Measurements from ENCODE around the gene NUDT5.
A peak's percentile ranks its signal among the peaks of the same experiment; 100 is the strongest.
"Not testable (repeated sequence)": the region's sequence is repeated elsewhere in the genome, so short reads cannot be mapped to it uniquely, and the experiment has no call there.

NUDT5 gene

GRCh38 chr10:12226438-12226837, 30.7 kb upstream of the NUDT5 start:
- not testable (repeated sequence) for H3K9ac ChIP-seq (ENCODE audit: low read depth in 1 of 2, low read length in 2 of 2); H3K4me3 ChIP-seq (ENCODE audit: low read depth in 1 of 2, low read length in 2 of 2); H3K27me3 ChIP-seq (ENCODE audit: control insufficient read depth in 1 of 2, insufficient read depth in 2 of 2, low read length in 2 of 2); H3K9me3 ChIP-seq (ENCODE audit: control insufficient read depth in 1 of 2, low read length in 2 of 2); H3K4me1 ChIP-seq (ENCODE audit: control insufficient read depth in 1 of 2, insufficient read depth in 2 of 2, low read length in 2 of 2); H3K27ac ChIP-seq (ENCODE audit: low read depth, low read length)
- peaks cover 13 to 18% of the 10 kb centered on the region in 2 donors for H3K36me3 ChIP-seq (ENCODE audit: control insufficient read depth in 1 of 2, insufficient read depth in 2 of 2, low read length in 2 of 2)

- Histone ChIP-seq H3K9me3 (ENCODE audit: control insufficient read depth in 1 of 2, low read length in 2 of 2) (no peaks in the 10 kb centered on the region), H3K27ac (ENCODE audit: low read depth, low read length) (no peak overlapping the region), H3K4me1 (ENCODE audit: control insufficient read depth in 1 of 2, insufficient read depth in 2 of 2, low read length in 2 of 2) (no peaks in the 10 kb centered on the region), H3K4me3 (ENCODE audit: low read depth in 1 of 2, low read length in 2 of 2) (no peak overlapping the region), H3K36me3 (ENCODE audit: control insufficient read depth in 1 of 2, insufficient read depth in 2 of 2, low read length in 2 of 2) (peaks cover 13 to 19% of the 10 kb centered on the region in 2 donors), H3K27me3 (ENCODE audit: control insufficient read depth in 1 of 2, insufficient read depth in 2 of 2, low read length in 2 of 2) (no peaks in the 10 kb centered on the region), H3K9ac (ENCODE audit: low read depth in 1 of 2, low read length in 2 of 2) (no peak overlapping the region)
These were observed 29.8 kb upstream of the NUDT5 start for GRCh38 chr10:12225444-12225843.

GRCh38 chr10:12221323-12222298, 25.9 kb upstream of the NUDT5 start:
- Histone ChIP-seq H3K27me3 (ENCODE audit: control insufficient read depth in 1 of 2, insufficient read depth in 2 of 2, low read length in 2 of 2) (no peaks in the 10 kb centered on the region), H3K4me1 (ENCODE audit: control insufficient read depth in 1 of 2, insufficient read depth in 2 of 2, low read length in 2 of 2) (peaks cover 3 to 4% of the 10 kb centered on the region in 2 donors), H3K27ac (ENCODE audit: low read depth, low read length) (no peak overlapping the region), H3K4me3 (ENCODE audit: low read depth in 1 of 2, low read length in 2 of 2) (no peak overlapping the region), H3K36me3 (ENCODE audit: control insufficient read depth in 1 of 2, insufficient read depth in 2 of 2, low read length in 2 of 2) (peaks cover 9 to 28% of the 10 kb centered on the region in 2 donors), H3K9me3 (ENCODE audit: control insufficient read depth in 1 of 2, low read length in 2 of 2) (no peaks in the 10 kb centered on the region), H3K9ac (ENCODE audit: low read depth in 1 of 2, low read length in 2 of 2) (no peak overlapping the region)

GRCh38 chr10:12218991-12219390, 23.3 kb upstream of the NUDT5 start:
- Histone ChIP-seq H3K9me3 (ENCODE audit: control insufficient read depth in 1 of 2, low read length in 2 of 2) (no peaks in the 10 kb centered on the region), H3K4me1 (ENCODE audit: control insufficient read depth in 1 of 2, insufficient read depth in 2 of 2, low read length in 2 of 2) (peaks cover 3 to 4% of the 10 kb centered on the region in 2 donors), H3K9ac (ENCODE audit: low read depth in 1 of 2, low read length in 2 of 2) (no peak overlapping the region), H3K27me3 (ENCODE audit: control insufficient read depth in 1 of 2, insufficient read depth in 2 of 2, low read length in 2 of 2) (no peaks in the 10 kb centered on the region), H3K4me3 (ENCODE audit: low read depth in 1 of 2, low read length in 2 of 2) (no peak overlapping the region), H3K36me3 (ENCODE audit: control insufficient read depth in 1 of 2, insufficient read depth in 2 of 2, low read length in 2 of 2) (peaks cover 9 to 29% of the 10 kb centered on the region in 2 donors), H3K27ac (ENCODE audit: low read depth, low read length) (no peak overlapping the region)

GRCh38 chr10:12214763-12215218, 19.1 kb upstream of the NUDT5 start:
- Histone ChIP-seq H3K27ac (ENCODE audit: low read depth, low read length) (no peak overlapping the region), H3K9ac (ENCODE audit: low read depth in 1 of 2, low read length in 2 of 2) (no peak overlapping the region), H3K36me3 (ENCODE audit: control insufficient read depth in 1 of 2, insufficient read depth in 2 of 2, low read length in 2 of 2) (peaks cover 14 to 51% of the 10 kb centered on the region in 2 donors)

GRCh38 chr10:12214093-12214492, 18.4 kb upstream of the NUDT5 start:
- Histone ChIP-seq H3K27ac (ENCODE audit: low read depth, low read length) (no peak overlapping the region), H3K27me3 (ENCODE audit: control insufficient read depth in 1 of 2, insufficient read depth in 2 of 2, low read length in 2 of 2) (no peaks in the 10 kb centered on the region), H3K4me3 (ENCODE audit: low read depth in 1 of 2, low read length in 2 of 2) (no peak overlapping the region), H3K9me3 (ENCODE audit: control insufficient read depth in 1 of 2, low read length in 2 of 2) (no peaks in the 10 kb centered on the region), H3K36me3 (ENCODE audit: control insufficient read depth in 1 of 2, insufficient read depth in 2 of 2, low read length in 2 of 2) (peaks cover 12 to 51% of the 10 kb centered on the region in 2 donors), H3K4me1 (ENCODE audit: control insufficient read depth in 1 of 2, insufficient read depth in 2 of 2, low read length in 2 of 2) (peaks cover 0 to 4% of the 10 kb centered on the region in 2 donors), H3K9ac (ENCODE audit: low read depth in 1 of 2, low read length in 2 of 2) (no peak overlapping the region)

More at GRCh38 chr10:12214763-12215218, 19.1 kb upstream of the NUDT5 start:
- peak overlapping the region in 1 of 2 donors; percentile 25 for H3K4me3 ChIP-seq (ENCODE audit: low read depth in 1 of 2, low read length in 2 of 2)
- H3K9me3 ChIP-seq (ENCODE audit: control insufficient read depth in 1 of 2, low read length in 2 of 2), result no peaks in the 10 kb centered on the region
- H3K27me3 ChIP-seq (ENCODE audit: control insufficient read depth in 1 of 2, insufficient read depth in 2 of 2, low read length in 2 of 2), result no peaks in the 10 kb centered on the region
- peaks cover 0 to 4% of the 10 kb centered on the region in 2 donors for H3K4me1 ChIP-seq (ENCODE audit: control insufficient read depth in 1 of 2, insufficient read depth in 2 of 2, low read length in 2 of 2)

GRCh38 chr10:12213621-12214020, 17.9 kb upstream of the NUDT5 start:
- no peak overlapping the region for H3K9ac ChIP-seq (ENCODE audit: low read depth in 1 of 2, low read length in 2 of 2)
- H3K4me3 ChIP-seq (ENCODE audit: low read depth in 1 of 2, low read length in 2 of 2), result no peak overlapping the region
- no peaks in the 10 kb centered on the region for H3K27me3 ChIP-seq (ENCODE audit: control insufficient read depth in 1 of 2, insufficient read depth in 2 of 2, low read length in 2 of 2)
- H3K9me3 ChIP-seq (ENCODE audit: control insufficient read depth in 1 of 2, low read length in 2 of 2), result no peaks in the 10 kb centered on the region
- H3K27ac ChIP-seq (ENCODE audit: low read depth, low read length), result no peak overlapping the region
- peaks cover 8 to 47% of the 10 kb centered on the region in 2 donors for H3K36me3 ChIP-seq (ENCODE audit: control insufficient read depth in 1 of 2, insufficient read depth in 2 of 2, low read length in 2 of 2)
- peaks cover 0 to 4% of the 10 kb centered on the region in 2 donors for H3K4me1 ChIP-seq (ENCODE audit: control insufficient read depth in 1 of 2, insufficient read depth in 2 of 2, low read length in 2 of 2)

GRCh38 chr10:12212454-12212853, 16.8 kb upstream of the NUDT5 start:
- Histone ChIP-seq H3K36me3 (ENCODE audit: control insufficient read depth in 1 of 2, insufficient read depth in 2 of 2, low read length in 2 of 2) (peaks cover 5 to 51% of the 10 kb centered on the region in 2 donors), H3K27ac (ENCODE audit: low read depth, low read length) (no peak overlapping the region), H3K27me3 (ENCODE audit: control insufficient read depth in 1 of 2, insufficient read depth in 2 of 2, low read length in 2 of 2) (no peaks in the 10 kb centered on the region), H3K4me1 (ENCODE audit: control insufficient read depth in 1 of 2, insufficient read depth in 2 of 2, low read length in 2 of 2) (peaks cover 0 to 4% of the 10 kb centered on the region in 2 donors), H3K9me3 (ENCODE audit: control insufficient read depth in 1 of 2, low read length in 2 of 2) (no peaks in the 10 kb centered on the region), H3K4me3 (ENCODE audit: low read depth in 1 of 2, low read length in 2 of 2) (no peak overlapping the region), H3K9ac (ENCODE audit: low read depth in 1 of 2, low read length in 2 of 2) (no peak overlapping the region)

GRCh38 chr10:12208460-12208859, 12.8 kb upstream of the NUDT5 start:
- Histone ChIP-seq H3K9ac (ENCODE audit: low read depth in 1 of 2, low read length in 2 of 2) (no peak overlapping the region), H3K4me3 (ENCODE audit: low read depth in 1 of 2, low read length in 2 of 2) (no peak overlapping the region), H3K27me3 (ENCODE audit: control insufficient read depth in 1 of 2, insufficient read depth in 2 of 2, low read length in 2 of 2) (no peaks in the 10 kb centered on the region), H3K36me3 (ENCODE audit: control insufficient read depth in 1 of 2, insufficient read depth in 2 of 2, low read length in 2 of 2) (peaks cover 5 to 55% of the 10 kb centered on the region in 2 donors), H3K9me3 (ENCODE audit: control insufficient read depth in 1 of 2, low read length in 2 of 2) (no peaks in the 10 kb centered on the region), H3K27ac (ENCODE audit: low read depth, low read length) (no peak overlapping the region), H3K4me1 (ENCODE audit: control insufficient read depth in 1 of 2, insufficient read depth in 2 of 2, low read length in 2 of 2) (no peaks in the 10 kb centered on the region)

- H3K27me3 ChIP-seq (ENCODE audit: control insufficient read depth in 1 of 2, insufficient read depth in 2 of 2, low read length in 2 of 2), result no peaks in the 10 kb centered on the region
- peaks cover 5 to 63% of the 10 kb centered on the region in 2 donors for H3K36me3 ChIP-seq (ENCODE audit: control insufficient read depth in 1 of 2, insufficient read depth in 2 of 2, low read length in 2 of 2)
- H3K27ac ChIP-seq (ENCODE audit: low read depth, low read length), result no peak overlapping the region
- H3K4me3 ChIP-seq (ENCODE audit: low read depth in 1 of 2, low read length in 2 of 2), result no peak overlapping the region
- no peaks in the 10 kb centered on the region for H3K9me3 ChIP-seq (ENCODE audit: control insufficient read depth in 1 of 2, low read length in 2 of 2)
- no peaks in the 10 kb centered on the region for H3K4me1 ChIP-seq (ENCODE audit: control insufficient read depth in 1 of 2, insufficient read depth in 2 of 2, low read length in 2 of 2)
- H3K9ac ChIP-seq (ENCODE audit: low read depth in 1 of 2, low read length in 2 of 2), result no peak overlapping the region
These were observed 11.4 kb upstream of the NUDT5 start for GRCh38 chr10:12207114-12207513.
